COLO668 (cell line): ENCODE measurements around the gene SEMA3G.
A peak's percentile ranks its signal among the peaks of the same experiment; 100 is the strongest.

Source experiments
- DNase-seq: peaks from one replicate; lab custom pipeline; 2025; ENCODE audit not compliant: unreplicated experiment; lab: John Stamatoyannopoulos, UW

Gene SEMA3G

DNA sequence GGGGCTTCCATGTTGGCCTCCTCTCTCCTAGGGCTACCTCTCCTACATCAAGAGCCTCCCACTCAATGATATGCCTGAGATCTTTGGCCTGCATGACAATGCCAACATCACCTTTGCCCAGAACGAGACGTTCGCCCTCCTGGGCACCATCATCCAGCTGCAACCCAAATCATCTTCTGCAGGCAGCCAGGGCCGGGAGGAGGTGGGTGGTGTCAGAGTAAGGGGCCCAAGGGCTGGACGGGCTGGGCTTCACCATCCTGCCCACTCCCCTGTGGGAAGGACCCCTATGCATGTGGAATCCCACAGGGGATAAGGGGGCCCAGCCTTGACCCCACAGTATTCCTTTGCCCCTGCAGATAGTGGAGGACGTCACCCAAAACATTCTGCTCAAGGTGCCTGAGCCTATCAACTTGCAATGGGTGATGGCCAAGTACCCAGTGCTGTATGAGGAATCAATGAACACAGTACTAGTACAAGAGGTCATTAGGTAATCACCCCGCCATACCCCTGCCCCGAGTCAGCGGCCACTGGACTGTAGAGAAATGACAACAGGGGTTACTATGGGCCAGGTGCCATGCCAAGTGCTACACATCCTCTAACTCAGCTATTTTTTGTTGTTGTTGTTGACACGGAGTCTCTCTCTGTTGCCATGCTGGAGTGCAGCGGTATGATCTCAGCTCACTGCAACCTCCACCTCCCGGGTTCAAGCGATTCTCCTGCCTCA lies 47.1 kb downstream of the SEMA3G start:
- no peak for DNase-seq

DNA sequence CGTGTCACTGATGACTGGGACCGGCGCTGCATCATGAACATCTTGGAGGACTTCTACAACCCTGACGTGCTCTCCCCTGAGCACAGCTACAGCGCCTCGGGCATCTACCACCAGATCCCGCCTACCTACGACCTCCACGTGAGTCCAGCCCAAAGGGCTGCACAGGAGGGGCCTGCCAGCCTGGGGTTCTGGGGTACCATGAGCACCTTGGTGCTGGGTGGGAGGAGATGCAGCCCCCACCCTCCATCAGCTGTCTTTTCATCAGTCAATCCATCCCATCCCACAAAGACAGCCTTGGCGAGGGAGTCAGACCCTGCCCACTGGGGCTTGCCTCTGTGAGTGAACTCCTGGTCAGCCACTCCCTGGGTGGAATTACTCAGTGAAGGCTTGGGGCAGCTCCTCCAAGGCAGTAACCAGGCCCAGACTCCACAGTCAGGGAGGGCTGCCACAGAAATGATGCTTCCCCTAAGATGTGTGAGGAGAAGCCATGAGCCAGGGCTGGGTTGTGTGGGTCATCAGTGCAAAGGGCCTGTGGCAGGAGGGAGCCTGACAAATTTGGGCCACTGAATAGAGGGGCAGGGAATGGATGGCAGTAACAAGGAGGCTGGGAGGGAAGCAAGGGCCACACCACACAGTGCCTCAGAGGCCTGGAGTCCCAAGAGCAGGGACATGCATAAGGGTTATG lies 47.9 kb downstream of the SEMA3G start:
- no peak for DNase-seq

GRCh38 chr3:52396011-52396906 lies 48.6 kb downstream of the SEMA3G start:
- no peak for DNase-seq

GRCh38 chr3:52395503-52395865 lies 49.4 kb downstream of the SEMA3G start:
- no peak for DNase-seq

DNA sequence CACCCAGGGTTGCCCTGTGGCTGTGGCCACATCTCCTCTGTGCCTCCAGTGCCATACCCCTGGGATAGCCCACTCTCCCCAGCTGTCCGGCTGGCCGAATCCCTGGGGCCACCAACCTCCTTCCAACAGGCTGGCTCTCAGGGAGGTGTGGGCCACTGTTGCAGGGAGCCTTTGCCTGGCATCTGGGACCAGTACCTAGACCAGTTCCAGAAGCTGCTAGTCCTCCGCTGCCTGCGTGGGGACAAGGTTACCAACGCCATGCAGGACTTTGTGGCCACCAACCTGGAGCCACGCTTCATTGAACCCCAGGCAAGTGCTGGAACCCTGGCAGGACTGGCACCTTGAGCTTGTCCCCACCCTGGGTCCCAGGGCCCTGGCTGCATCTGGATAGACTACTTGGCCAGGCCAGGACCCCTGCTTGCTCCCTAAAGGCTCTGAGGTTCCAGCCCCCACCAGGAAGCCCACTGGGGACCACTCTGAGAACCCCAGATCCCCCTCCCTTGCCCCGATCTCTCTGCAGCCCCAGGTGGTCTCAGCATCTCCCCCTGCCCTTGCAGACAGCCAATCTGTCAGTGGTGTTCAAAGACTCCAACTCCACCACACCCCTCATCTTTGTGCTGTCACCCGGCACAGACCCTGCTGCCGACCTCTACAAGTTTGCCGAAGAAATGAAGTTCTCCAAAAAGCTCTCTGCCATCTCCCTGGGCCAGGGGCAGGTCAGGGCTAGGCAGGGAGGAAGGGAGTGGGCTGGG lies 50.0 kb downstream of the SEMA3G start:
- no peak for DNase-seq

- DNase-seq, result no peak
Observed at GRCh38 chr3:52393959-52394670, 50.8 kb downstream of the SEMA3G start.

DNA sequence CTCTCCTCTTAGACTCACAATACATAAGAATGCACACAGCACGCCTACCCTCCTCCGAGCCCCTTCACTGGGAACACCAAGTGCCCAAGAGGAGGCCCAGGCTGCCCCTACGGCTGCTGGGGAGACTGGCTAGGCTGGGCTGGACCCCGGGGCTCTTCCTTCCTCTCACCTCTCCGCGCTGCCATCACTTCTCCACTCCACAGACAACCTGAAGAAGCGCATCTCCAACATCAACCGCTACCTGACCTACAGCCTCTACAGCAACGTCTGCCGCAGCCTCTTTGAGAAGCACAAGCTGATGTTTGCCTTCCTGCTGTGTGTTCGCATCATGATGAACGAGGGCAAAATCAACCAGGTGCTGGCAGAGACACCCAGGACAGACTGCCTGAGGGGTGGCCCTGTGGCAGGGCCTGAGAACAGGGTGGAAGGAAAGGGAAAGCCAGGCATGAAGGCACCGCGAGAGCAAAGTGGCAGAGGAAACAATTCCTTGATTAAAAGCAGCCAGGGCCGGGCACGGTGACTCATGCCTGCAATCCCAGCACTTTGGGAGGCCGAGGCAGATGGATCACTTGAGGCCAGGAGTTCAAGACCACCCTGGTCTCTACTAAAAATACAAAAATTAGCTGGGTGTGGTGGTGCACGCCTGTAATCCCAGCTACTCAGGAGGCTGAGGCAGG lies 51.6 kb downstream of the SEMA3G start:
- DNase-seq, result no peak

GRCh38 chr3:52392216-52392930 lies 52.5 kb downstream of the SEMA3G start:
- no peak for DNase-seq

DNA sequence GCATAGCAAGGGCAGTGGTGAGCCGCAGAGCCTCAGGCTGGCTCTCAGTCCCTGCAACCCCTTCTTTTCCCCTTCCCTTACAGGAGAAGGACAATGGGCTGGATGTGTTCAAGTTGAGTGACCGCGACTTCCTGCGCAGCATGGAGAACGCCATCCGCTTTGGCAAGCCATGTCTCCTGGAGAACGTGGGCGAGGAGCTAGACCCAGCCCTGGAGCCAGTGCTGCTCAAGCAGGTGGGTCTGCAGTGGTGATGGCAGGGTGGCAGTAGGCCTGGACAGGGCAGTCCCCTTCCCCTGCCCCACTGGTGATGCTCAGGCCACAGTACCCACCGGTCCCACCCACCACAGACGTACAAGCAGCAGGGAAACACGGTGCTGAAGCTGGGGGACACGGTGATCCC lies 53.8 kb downstream of the SEMA3G start:
- no peak for DNase-seq

DNA sequence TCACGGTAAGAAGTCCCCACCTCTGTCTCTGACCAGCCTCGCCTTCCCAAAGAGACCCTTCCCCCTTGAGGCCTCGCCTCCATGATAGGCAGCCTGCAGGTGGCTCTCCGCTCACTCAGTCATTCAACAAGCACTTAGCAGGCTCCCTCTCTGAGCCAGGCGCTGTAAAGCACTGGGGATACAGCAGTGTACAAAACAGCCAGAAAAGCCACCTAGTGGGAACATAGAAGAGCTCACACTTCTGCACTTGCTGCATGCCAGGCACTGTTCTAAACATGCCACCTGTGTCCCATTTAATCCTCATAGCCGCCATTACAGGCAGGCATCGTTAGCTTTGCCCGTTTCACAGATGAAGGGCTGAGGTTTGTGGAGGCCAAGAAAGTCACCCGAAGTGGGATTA lies 56.0 kb downstream of the SEMA3G start:
- DNase-seq, result no peak

DNA sequence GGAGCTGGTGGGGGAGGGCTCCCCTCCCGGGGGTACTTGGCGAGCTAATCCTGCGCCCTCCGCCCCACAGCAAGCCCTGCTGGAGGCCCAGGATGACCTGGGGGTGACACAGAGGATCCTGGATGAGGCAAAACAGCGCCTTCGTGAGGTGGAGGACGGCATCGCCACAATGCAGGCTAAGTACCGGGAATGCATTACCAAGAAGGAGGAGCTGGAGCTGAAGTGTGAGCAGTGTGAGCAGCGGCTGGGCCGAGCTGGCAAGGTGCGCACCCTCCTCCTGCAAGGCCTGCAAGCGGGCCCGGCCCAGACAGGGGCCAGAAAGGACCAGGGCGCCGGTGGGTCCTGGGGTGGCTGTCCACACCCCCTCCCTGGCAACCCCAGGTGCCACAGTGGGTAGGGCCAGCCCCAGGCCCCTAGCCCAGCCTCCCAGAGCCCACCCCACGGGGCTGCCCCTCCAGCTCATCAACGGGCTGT lies 56.5 kb downstream of the SEMA3G start:
- DNase-seq, result no peak

GRCh38 chr3:52387481-52387880 lies 57.4 kb downstream of the SEMA3G start:
- DNase-seq, result no peak

DNA sequence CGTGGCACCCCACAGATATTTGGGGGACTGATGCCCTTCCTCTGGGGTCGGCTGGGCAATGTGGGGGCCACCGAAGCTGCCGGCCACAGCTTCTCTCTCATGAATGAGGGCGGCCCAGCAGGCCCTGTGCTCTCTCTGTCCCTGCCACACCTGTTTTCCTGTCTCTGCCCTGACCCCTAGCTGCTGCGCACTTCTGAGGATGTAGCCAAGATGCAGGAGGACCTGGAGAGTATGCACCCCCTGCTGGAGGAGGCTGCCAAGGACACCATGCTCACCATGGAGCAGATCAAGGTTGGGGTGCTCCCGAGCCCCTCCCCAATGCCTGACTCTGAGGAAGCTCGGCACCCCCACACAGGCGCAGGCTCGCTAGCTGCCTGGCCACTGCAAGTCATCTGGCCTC lies 59.7 kb downstream of the SEMA3G start:
- DNase-seq, result peak; percentile 36

DNA sequence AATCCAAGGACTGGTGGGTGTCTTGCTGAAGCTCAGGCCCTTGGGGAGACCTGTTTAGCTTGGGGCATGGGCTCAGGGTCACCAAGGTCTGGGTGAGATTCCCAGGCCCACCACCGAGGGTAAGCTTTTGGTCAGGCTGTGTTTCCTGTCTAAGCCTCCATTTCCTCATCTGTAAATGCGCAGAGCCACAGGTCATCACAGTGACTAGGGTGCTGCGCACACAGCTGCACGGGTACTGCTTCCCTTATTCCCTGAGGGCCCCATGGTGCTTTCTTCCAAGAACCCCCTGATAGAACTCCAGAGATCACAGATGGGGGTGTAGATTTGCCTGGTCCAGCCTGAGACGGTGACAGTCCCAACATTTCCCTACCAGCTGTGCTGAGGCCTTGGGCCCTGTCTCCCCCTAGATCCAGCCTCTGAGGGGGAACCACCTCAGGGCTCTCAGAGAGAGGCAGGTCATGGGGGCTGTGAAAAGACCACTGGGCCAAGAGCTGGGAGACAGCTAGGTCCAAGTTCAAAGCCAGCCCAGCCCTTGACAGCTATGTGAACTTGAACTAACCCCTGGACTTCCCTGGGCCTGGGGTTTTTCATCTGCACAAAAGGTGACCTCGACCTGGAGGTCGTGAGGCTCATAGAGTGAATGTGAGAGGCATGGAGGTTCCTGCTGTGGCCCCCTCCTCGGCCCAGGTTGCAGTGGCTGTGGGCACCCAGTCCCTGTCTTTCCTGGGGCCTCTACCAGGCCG lies 60.7 kb downstream of the SEMA3G start:
- no peak for DNase-seq

- DNase-seq, result no peak
Observed at GRCh38 chr3:52383446-52383845, 61.5 kb downstream of the SEMA3G start.
